ENCODE data around the gene GPR75.

DNA sequence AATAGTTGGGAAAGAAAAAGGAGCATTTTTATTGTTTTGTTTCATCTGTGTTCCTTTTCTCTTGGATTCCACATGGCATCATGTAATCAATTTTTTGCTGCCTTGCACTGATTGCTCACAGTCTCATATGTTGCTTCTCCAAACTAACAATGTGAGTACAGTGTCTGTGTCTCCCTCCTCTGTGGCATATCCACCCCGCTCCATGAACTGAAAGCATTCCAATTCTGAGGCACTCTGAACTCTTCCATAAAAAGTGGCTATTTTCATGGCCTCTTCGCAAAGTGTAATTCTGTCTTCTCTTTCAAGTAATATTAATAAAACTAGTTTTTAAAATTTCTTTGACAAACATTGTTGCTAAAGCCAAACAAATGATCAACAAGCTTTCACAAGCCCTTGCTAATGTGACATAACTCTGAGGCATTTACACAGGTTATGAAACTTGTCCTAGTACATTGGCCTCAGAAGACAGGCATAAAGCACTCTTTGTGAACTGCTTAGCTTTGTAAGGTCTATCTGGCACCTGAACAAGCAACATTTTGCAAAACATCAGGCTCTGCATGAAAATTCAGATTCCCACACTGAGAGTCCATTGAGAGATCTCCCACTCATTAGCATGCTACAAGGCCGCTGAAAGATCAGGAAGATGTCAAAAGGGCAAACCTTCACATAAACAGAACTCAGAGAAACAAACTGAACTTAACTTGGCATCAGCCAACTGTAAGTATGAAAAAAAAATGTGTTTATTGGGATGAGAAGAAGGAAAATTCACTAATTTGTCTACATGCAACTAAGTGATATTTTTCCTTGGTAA lies 33.0 kb downstream of the GPR75 start:
- TF ChIP-seq RAD21 (IDR thresholded peaks at IDR 0.05; ENCODE audit: low read depth) (no peak), FOXM1 (IDR thresholded peaks at IDR 0.05; ENCODE audit: borderline replicate concordance, low read depth) (no peak)

Measured in Ishikawa (cell line).